SH-SY5Y (cell line): Measurements from ENCODE around the gene NBEA.

Experiments
- GATA2 ChIP-seq: IDR thresholded peaks from 2 replicates; pipeline ENCODE4 v1.6.1; 2011; ENCODE audit warnings: mild to moderate bottlenecking, low read depth, low read length
- GATA3 ChIP-seq: IDR thresholded peaks from 2 replicates; pipeline ENCODE4 v1.6.1; 2011; ENCODE audit warnings: low read depth, mild to moderate bottlenecking, low read length, moderate library complexity

GRCh38 chr13:35293579-35294226, 351.6 kb downstream of the NBEA start:
- TF ChIP-seq GATA3 (no peak), GATA2 (no peak)
